Measurements from ENCODE around the gene PLK3. TPM values are rescaled to one million over a fixed set of nuclear protein-coding genes. Genes with fewer than 3 reads are reported as not detected.

PLK3 gene
- total and polyA plus RNA-seq, 2 donors from 2014 or later: 4.4 to 24.3 TPM

GRCh38 chr1:44851308-44851707 lies 51.1 kb downstream of the PLK3 start:
- Histone ChIP-seq H3K4me1 (ENCODE audit: control insufficient read depth in 2 of 3, insufficient read depth in 2 of 3, low read depth in 1 of 3, low read length in 3 of 3) (no peaks in the 10 kb centered on the region), H3K27ac (ENCODE audit: low read depth in 2 of 2, low read length in 2 of 2) (no peak overlapping the region), H3K9ac (ENCODE audit: low read length in 3 of 3) (no peak overlapping the region), H3K9me3 (ENCODE audit: control insufficient read depth in 2 of 3, insufficient read depth in 1 of 3, low read length in 3 of 3) (no peaks in the 10 kb centered on the region), H3K4me3 (ENCODE audit: low read length in 3 of 3) (no peak overlapping the region), H3K36me3 (ENCODE audit: control insufficient read depth in 2 of 3, insufficient read depth in 3 of 3, low read length in 3 of 3) (no peaks in the 10 kb centered on the region), H3K27me3 (ENCODE audit: control insufficient read depth, insufficient read depth, low read length) (no peaks in the 10 kb centered on the region)
- FAIRE-seq (no peak), DNase-seq (no peak)
- intact Hi-C loops (cut with DNase I): no loop called here
- TF ChIP-seq CTCF (IDR thresholded peaks at IDR 0.05; ENCODE audit: borderline replicate concordance, extremely low read depth, insufficient read depth): no peak

GRCh38 chr1:44853201-44853600 lies 53.0 kb downstream of the PLK3 start:
- Histone ChIP-seq H3K27me3 (ENCODE audit: control insufficient read depth, insufficient read depth, low read length) (no peaks in the 10 kb centered on the region), H3K4me3 (ENCODE audit: low read length in 3 of 3) (no peak overlapping the region), H3K27ac (ENCODE audit: low read depth in 2 of 2, low read length in 2 of 2) (no peak overlapping the region), H3K4me1 (ENCODE audit: control insufficient read depth in 2 of 3, insufficient read depth in 2 of 3, low read depth in 1 of 3, low read length in 3 of 3) (no peaks in the 10 kb centered on the region), H3K9me3 (ENCODE audit: control insufficient read depth in 2 of 3, insufficient read depth in 1 of 3, low read length in 3 of 3) (no peaks in the 10 kb centered on the region), H3K9ac (ENCODE audit: low read length in 3 of 3) (no peak overlapping the region), H3K36me3 (ENCODE audit: control insufficient read depth in 2 of 3, insufficient read depth in 3 of 3, low read length in 3 of 3) (no peaks in the 10 kb centered on the region)
- DNase-seq: no peak
- intact Hi-C loops (cut with DNase I): no loop called here
- FAIRE-seq: no peak
- TF ChIP-seq CTCF (IDR thresholded peaks at IDR 0.05; ENCODE audit: borderline replicate concordance, extremely low read depth, insufficient read depth): no peak

- FAIRE-seq: no peak
- Histone ChIP-seq H3K27ac (ENCODE audit: low read depth in 2 of 2, low read length in 2 of 2) (no peak overlapping the region), H3K9me3 (ENCODE audit: control insufficient read depth in 2 of 3, insufficient read depth in 1 of 3, low read length in 3 of 3) (no peaks in the 10 kb centered on the region), H3K4me1 (ENCODE audit: control insufficient read depth in 2 of 3, insufficient read depth in 2 of 3, low read depth in 1 of 3, low read length in 3 of 3) (no peaks in the 10 kb centered on the region), H3K4me3 (ENCODE audit: low read length in 3 of 3) (no peak overlapping the region), H3K36me3 (ENCODE audit: control insufficient read depth in 2 of 3, insufficient read depth in 3 of 3, low read length in 3 of 3) (no peaks in the 10 kb centered on the region), H3K27me3 (ENCODE audit: control insufficient read depth, insufficient read depth, low read length) (no peaks in the 10 kb centered on the region), H3K9ac (ENCODE audit: low read length in 3 of 3) (no peak overlapping the region)
- TF ChIP-seq CTCF (IDR thresholded peaks at IDR 0.05; ENCODE audit: borderline replicate concordance, extremely low read depth, insufficient read depth): no peak
- intact Hi-C loops (cut with DNase I): no loop called here
- DNase-seq: no peak
These were observed 54.8 kb downstream of the PLK3 start for GRCh38 chr1:44854970-44855369.

Other genes with a start within 250 kb of the PLK3 start
- 16.4 TPM for gene TMEM53, start 125.9 kb upstream of the PLK3 start, total RNA-seq
- gene TMEM53, start 125.9 kb upstream of the PLK3 start, polyA plus RNA-seq (ENCODE audit: insufficient read depth, low read depth, low replicate concordance): 45.0 TPM
- 3.9 TPM for gene ARMH1, start 125.7 kb upstream of the PLK3 start, total RNA-seq
- gene ARMH1, start 125.7 kb upstream of the PLK3 start, polyA plus RNA-seq (ENCODE audit: insufficient read depth, low read depth, low replicate concordance): 3.4 TPM
- gene RNU5D-1, start 69.2 kb upstream of the PLK3 start, total RNA-seq: not detected
- not detected for gene RNU5D-1, start 69.2 kb upstream of the PLK3 start, polyA plus RNA-seq (ENCODE audit: insufficient read depth, low read depth, low replicate concordance)
- gene KIF2C, start 60.5 kb upstream of the PLK3 start, total RNA-seq: 1.4 TPM
- 0.47 TPM for gene KIF2C, start 60.5 kb upstream of the PLK3 start, polyA plus RNA-seq (ENCODE audit: insufficient read depth, low read depth, low replicate concordance)
- gene RPS8, start 24.8 kb upstream of the PLK3 start, total RNA-seq: 1,449 TPM
- 1,538 TPM for gene RPS8, start 24.8 kb upstream of the PLK3 start, polyA plus RNA-seq (ENCODE audit: insufficient read depth, low read depth, low replicate concordance)
- 0.50 TPM for gene BEST4, start 12.2 kb upstream of the PLK3 start, total RNA-seq
- 0.37 TPM for gene BEST4, start 12.2 kb upstream of the PLK3 start, polyA plus RNA-seq (ENCODE audit: insufficient read depth, low read depth, low replicate concordance)
- 1.2 TPM for gene DYNLT4, start 7.0 kb downstream of the PLK3 start, total RNA-seq
- gene DYNLT4, start 7.0 kb downstream of the PLK3 start, polyA plus RNA-seq (ENCODE audit: insufficient read depth, low read depth, low replicate concordance): not detected
- 16.5 TPM for gene BTBD19, start 8.1 kb downstream of the PLK3 start, total RNA-seq
- 3.2 TPM for gene BTBD19, start 8.1 kb downstream of the PLK3 start, polyA plus RNA-seq (ENCODE audit: insufficient read depth, low read depth, low replicate concordance)
- gene PTCH2, start 42.9 kb downstream of the PLK3 start, total RNA-seq: 1.2 TPM
- 0.24 TPM for gene PTCH2, start 42.9 kb downstream of the PLK3 start, polyA plus RNA-seq (ENCODE audit: insufficient read depth, low read depth, low replicate concordance)
- 20.6 TPM for gene EIF2B3, start 186.2 kb downstream of the PLK3 start, total RNA-seq
- gene EIF2B3, start 186.2 kb downstream of the PLK3 start, polyA plus RNA-seq (ENCODE audit: insufficient read depth, low read depth, low replicate concordance): 25.0 TPM
- 42.1 TPM for gene HECTD3, start 210.9 kb downstream of the PLK3 start, total RNA-seq
- gene HECTD3, start 210.9 kb downstream of the PLK3 start, polyA plus RNA-seq (ENCODE audit: insufficient read depth, low read depth, low replicate concordance): 27.5 TPM
- gene UROD, start 211.9 kb downstream of the PLK3 start, total RNA-seq: 71.0 TPM
- gene UROD, start 211.9 kb downstream of the PLK3 start, polyA plus RNA-seq (ENCODE audit: insufficient read depth, low read depth, low replicate concordance): 172 TPM

All from kidney (tissue), 14 donors.